ENCODE measurements around the gene PCNX2.

The PCNX2 gene

GRCh38 chr1:232942413-232943294 is 352.9 kb downstream of the PCNX2 start:
- no peaks in the 10 kb centered on the region for H3K9me3 ChIP-seq (ENCODE audit: insufficient read depth, low read depth, low read length)
- H3K9ac ChIP-seq (ENCODE audit: low read depth, low read length, poor library complexity, severe bottlenecking): no peak overlapping the region
- no peaks in the 10 kb centered on the region for H3K9me2 ChIP-seq (replicated peaks; ENCODE audit: low read depth, low read length)
- H4K20me1 ChIP-seq (ENCODE audit: insufficient read depth, low read length, poor library complexity, severe bottlenecking): no peaks in the 10 kb centered on the region
- H3K4me1 ChIP-seq (ENCODE audit: insufficient read depth, low read length, poor library complexity, severe bottlenecking): peaks cover 28% of the 10 kb centered on the region
- TF ChIP-seq, protein P1, sequence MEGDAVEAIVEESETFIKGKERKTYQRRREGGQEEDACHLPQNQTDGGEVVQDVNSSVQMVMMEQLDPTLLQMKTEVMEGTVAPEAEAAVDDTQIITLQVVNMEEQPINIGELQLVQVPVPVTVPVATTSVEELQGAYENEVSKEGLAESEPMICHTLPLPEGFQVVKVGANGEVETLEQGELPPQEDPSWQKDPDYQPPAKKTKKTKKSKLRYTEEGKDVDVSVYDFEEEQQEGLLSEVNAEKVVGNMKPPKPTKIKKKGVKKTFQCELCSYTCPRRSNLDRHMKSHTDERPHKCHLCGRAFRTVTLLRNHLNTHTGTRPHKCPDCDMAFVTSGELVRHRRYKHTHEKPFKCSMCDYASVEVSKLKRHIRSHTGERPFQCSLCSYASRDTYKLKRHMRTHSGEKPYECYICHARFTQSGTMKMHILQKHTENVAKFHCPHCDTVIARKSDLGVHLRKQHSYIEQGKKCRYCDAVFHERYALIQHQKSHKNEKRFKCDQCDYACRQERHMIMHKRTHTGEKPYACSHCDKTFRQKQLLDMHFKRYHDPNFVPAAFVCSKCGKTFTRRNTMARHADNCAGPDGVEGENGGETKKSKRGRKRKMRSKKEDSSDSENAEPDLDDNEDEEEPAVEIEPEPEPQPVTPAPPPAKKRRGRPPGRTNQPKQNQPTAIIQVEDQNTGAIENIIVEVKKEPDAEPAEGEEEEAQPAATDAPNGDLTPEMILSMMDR (conservative IDR thresholded peaks at IDR 0.05; ENCODE audit: low read length): no peak
- TF ChIP-seq EZH2phosphoT487 (IDR thresholded peaks at IDR 0.05; ENCODE audit: borderline replicate concordance): no peak
- H3F3A ChIP-seq (ENCODE audit: low read depth): no peaks in the 10 kb centered on the region
- no peak overlapping the region for H3K4me2 ChIP-seq (ENCODE audit: low read depth, low read length, poor library complexity, severe bottlenecking)
- no peak overlapping the region for H2AFZ ChIP-seq (ENCODE audit: low read length)
- no peak overlapping the region for H3K4me3 ChIP-seq (ENCODE audit: low read length, poor library complexity, severe bottlenecking)
- no peaks in the 10 kb centered on the region for H3K79me2 ChIP-seq (ENCODE audit: insufficient read depth, low read length)
- no peaks in the 10 kb centered on the region for H3K36me3 ChIP-seq (ENCODE audit: insufficient read depth, low read length)
- H3K27me3 ChIP-seq (ENCODE audit: insufficient read depth, low read length, poor library complexity, severe bottlenecking): no peaks in the 10 kb centered on the region

GRCh38 chr1:232940262-232940661 is 355.3 kb downstream of the PCNX2 start:
- no peaks in the 10 kb centered on the region for H3F3A ChIP-seq (ENCODE audit: low read depth)
- H3K9ac ChIP-seq (ENCODE audit: low read depth, low read length, poor library complexity, severe bottlenecking): no peak overlapping the region
- H3K4me1 ChIP-seq (ENCODE audit: insufficient read depth, low read length, poor library complexity, severe bottlenecking): peaks cover 37% of the 10 kb centered on the region
- no peaks in the 10 kb centered on the region for H4K20me1 ChIP-seq (ENCODE audit: insufficient read depth, low read length, poor library complexity, severe bottlenecking)
- no peak overlapping the region for H3K4me3 ChIP-seq (ENCODE audit: low read length, poor library complexity, severe bottlenecking)
- no peaks in the 10 kb centered on the region for H3K79me2 ChIP-seq (ENCODE audit: insufficient read depth, low read length)
- no peak overlapping the region for H3K4me2 ChIP-seq (ENCODE audit: low read depth, low read length, poor library complexity, severe bottlenecking)
- no peaks in the 10 kb centered on the region for H3K27me3 ChIP-seq (ENCODE audit: insufficient read depth, low read length, poor library complexity, severe bottlenecking)
- no peak overlapping the region for H2AFZ ChIP-seq (ENCODE audit: low read length)
- no peak for TF ChIP-seq EZH2phosphoT487 (IDR thresholded peaks at IDR 0.05; ENCODE audit: borderline replicate concordance)
- TF ChIP-seq, protein P1 (conservative IDR thresholded peaks at IDR 0.05; ENCODE audit: low read length): no peak
- H3K9me2 ChIP-seq (replicated peaks; ENCODE audit: low read depth, low read length): no peaks in the 10 kb centered on the region
- no peaks in the 10 kb centered on the region for H3K9me3 ChIP-seq (ENCODE audit: insufficient read depth, low read depth, low read length)
- no peaks in the 10 kb centered on the region for H3K36me3 ChIP-seq (ENCODE audit: insufficient read depth, low read length)

GRCh38 chr1:232939748-232940147 is 355.8 kb downstream of the PCNX2 start:
- peaks cover 40% of the 10 kb centered on the region for H3K4me1 ChIP-seq (ENCODE audit: insufficient read depth, low read length, poor library complexity, severe bottlenecking)
- H3K36me3 ChIP-seq (ENCODE audit: insufficient read depth, low read length): no peaks in the 10 kb centered on the region
- H3K9ac ChIP-seq (ENCODE audit: low read depth, low read length, poor library complexity, severe bottlenecking): no peak overlapping the region
- H3K9me3 ChIP-seq (ENCODE audit: insufficient read depth, low read depth, low read length): no peaks in the 10 kb centered on the region
- H3F3A ChIP-seq (ENCODE audit: low read depth): no peaks in the 10 kb centered on the region
- no peaks in the 10 kb centered on the region for H3K27me3 ChIP-seq (ENCODE audit: insufficient read depth, low read length, poor library complexity, severe bottlenecking)
- TF ChIP-seq EZH2phosphoT487 (IDR thresholded peaks at IDR 0.05; ENCODE audit: borderline replicate concordance): no peak
- TF ChIP-seq, protein P1 (conservative IDR thresholded peaks at IDR 0.05; ENCODE audit: low read length): no peak
- H4K20me1 ChIP-seq (ENCODE audit: insufficient read depth, low read length, poor library complexity, severe bottlenecking): no peaks in the 10 kb centered on the region
- no peaks in the 10 kb centered on the region for H3K79me2 ChIP-seq (ENCODE audit: insufficient read depth, low read length)
- H3K9me2 ChIP-seq (replicated peaks; ENCODE audit: low read depth, low read length): no peaks in the 10 kb centered on the region
- no peak overlapping the region for H3K4me3 ChIP-seq (ENCODE audit: low read length, poor library complexity, severe bottlenecking)
- no peak overlapping the region for H2AFZ ChIP-seq (ENCODE audit: low read length)
- no peak overlapping the region for H3K4me2 ChIP-seq (ENCODE audit: low read depth, low read length, poor library complexity, severe bottlenecking)

All from Loucy (cell line).